Measurements from ENCODE around the gene NME4.

GRCh38 chr16:427250-427649 is 30.3 kb downstream of the NME4 start:
- TF ChIP-seq CTCF (IDR thresholded peaks at IDR 0.05) (no peak), EP300 (IDR thresholded peaks at IDR 0.05) (no peak), POLR2A (IDR thresholded peaks at IDR 0.05) (no peak)

Data from suprapubic skin (tissue), 3 donors.